CD4-positive, alpha-beta T cell (primary cell): ENCODE measurements around the gene SLC13A4. TPM values are rescaled to one million over a fixed set of nuclear protein-coding genes. Genes with fewer than 3 reads are reported as not detected.

ENCODE experiments used
- ATAC-seq: fragments of 200-7000 bp; cut with Tn5 transposase; one replicate; pipeline ENCODE4 v1.10.0; 2022; ENCODE audit warnings: mild to moderate bottlenecking; ENCODE audit not compliant: poor library complexity
- CTCF ChIA-PET: fragments of 350-600 bp; sonication (Branson Sonifier 250); formaldehyde crosslinking; loops from one replicate; lab custom pipeline; 2021; ENCODE audit warnings: antibody characterized with exemption, inconsistent platforms; lab: Charles Lee
- POLR2A ChIA-PET: fragments of 350-600 bp; sonication (Branson Sonifier 250); formaldehyde crosslinking; loops from one replicate; lab custom pipeline; 2021; ENCODE audit warnings: antibody characterized with exemption, inconsistent platforms; lab: Charles Lee
- DNase-seq, 14 experiments: peaks; one replicate each; pipeline ENCODE4 v3.0.0-alpha.2; 2013 to 2020; ENCODE audit warnings: mixed read lengths in 2 of 14
- H3K27ac ChIP-seq, 2 donors: one replicate each; pipeline versions ENCODE4 v1.5.1 to v1.7.0; 2013; ENCODE audit warnings: low read length in 2 of 2, low read depth in 1 of 2, mild to moderate bottlenecking in 1 of 2
- H3K27me3 ChIP-seq, 2 experiments: 1 replicate in 1 of 2; 2 replicates in 1 of 2; pipeline versions ENCODE4 v1.6.1 to v1.7.0; 2013; ENCODE audit warnings: low read length in 2 of 2, control low read depth in 1 of 2, mild to moderate bottlenecking in 1 of 2, moderate library complexity in 1 of 2; ENCODE audit not compliant: insufficient read depth in 2 of 2, control insufficient read depth in 1 of 2
- H3K36me3 ChIP-seq: one replicate; pipeline ENCODE4 v1.6.1; 2013; ENCODE audit warnings: low read length, control low read depth; ENCODE audit not compliant: insufficient read depth
- H3K4me1 ChIP-seq: one replicate; pipeline ENCODE4 v1.6.1; 2013; ENCODE audit warnings: low read length, control low read depth; ENCODE audit not compliant: insufficient read depth
- H3K4me3 ChIP-seq: one replicate; pipeline ENCODE4 v1.5.1; 2013; ENCODE audit warnings: mild to moderate bottlenecking, low read length, moderate library complexity
- H3K9me3 ChIP-seq, 2 experiments: 1 replicate in 1 of 2; 2 replicates in 1 of 2; pipeline versions ENCODE4 v1.6.1 to v1.7.0; 2013; ENCODE audit warnings: low read length in 2 of 2, mild to moderate bottlenecking in 2 of 2, control low read depth in 1 of 2, moderate library complexity in 1 of 2; ENCODE audit not compliant: control insufficient read depth in 1 of 2, insufficient read depth in 1 of 2
- H3K27ac Mint-ChIP-seq: one replicate; pipeline ENCODE4 v1.8.0; 2020; ENCODE audit warnings: mixed read lengths
- H3K27me3 Mint-ChIP-seq: one replicate; pipeline ENCODE4 v1.8.0; 2021; ENCODE audit warnings: mixed read lengths
- H3K36me3 Mint-ChIP-seq: one replicate; pipeline ENCODE4 v1.8.0; 2021; ENCODE audit warnings: low read depth, mixed read lengths
- H3K4me1 Mint-ChIP-seq: one replicate; pipeline ENCODE4 v1.8.0; 2021; ENCODE audit warnings: low read depth, mixed read lengths
- H3K4me3 Mint-ChIP-seq: one replicate; pipeline ENCODE4 v1.8.0; 2020; ENCODE audit warnings: mild to moderate bottlenecking, mixed read lengths
- H3K9me3 Mint-ChIP-seq: one replicate; pipeline ENCODE4 v1.8.0; 2020; ENCODE audit warnings: mixed read lengths
- CTCF ChIP-seq: fragments of 200-600 bp; IDR thresholded peaks from one replicate; pipeline ENCODE4 v1.8.0; 2022; ENCODE audit warnings: antibody characterized with exemption, mild to moderate bottlenecking
- intact Hi-C, 2 experiments: fragments of 100-400 bp; cut with DNase I in 1 of 2; cut with micrococcal nuclease in 1 of 2; formaldehyde crosslinking; loops; one replicate each; pipeline versions ENCODE4 v1.15.1 to v1.9.0; 2023 to 2025; cut with DNase I, micrococcal nuclease
- total RNA-seq, 174 experiments: library from RNA in 2 of 174; stranded (reverse) in 2 of 174; gene quantifications; one replicate each; pipeline ENCODE4 v1.2.3 and lab custom pipeline; 2021 to 2026

The SLC13A4 gene
- total RNA-seq, 2 experiments from 2014 or later: not detected

GRCh38 chr7:135681762-135682161, 46.2 kb downstream of the SLC13A4 start:
- no peak overlapping the region for H3K4me3 Mint-ChIP-seq

GRCh38 chr7:135678612-135679575, 49.1 kb downstream of the SLC13A4 start:
- ChIA-PET POLR2A (no interaction called here), CTCF (interaction anchor here (1.4 kb wide), 1 partner anchor 34 kb away, joined by 3 read pairs; no protein-coding TSS in a partner anchor)
- ATAC-seq: no peak
- Histone ChIP-seq H3K4me1 (no peaks in the 10 kb centered on the region), H3K36me3 (peaks cover 37% of the 10 kb centered on the region), H3K27me3 (no peaks in the 10 kb centered on the region), H3K27ac (no peak overlapping the region), H3K4me3 (no peak overlapping the region), H3K9me3 (no peaks in the 10 kb centered on the region)
- Mint-ChIP-seq H3K27ac (no peak overlapping the region), H3K4me1 (no peaks in the 10 kb centered on the region), H3K9me3 (no peaks in the 10 kb centered on the region), H3K36me3 (peaks cover 52% of the 10 kb centered on the region), H3K4me3 (no peak overlapping the region), H3K27me3 (no peaks in the 10 kb centered on the region)
- no peak for DNase-seq
- intact Hi-C loops: no loop called here
- no peak for TF ChIP-seq CTCF

More at GRCh38 chr7:135681762-135682161, 46.2 kb downstream of the SLC13A4 start:
- Histone ChIP-seq H3K36me3 (peaks cover 13% of the 10 kb centered on the region), H3K4me1 (no peaks in the 10 kb centered on the region), H3K4me3 (no peak overlapping the region), H3K27ac (no peak overlapping the region), H3K9me3 (no peaks in the 10 kb centered on the region), H3K27me3 (no peaks in the 10 kb centered on the region)
- intact Hi-C loops: no loop called here
- H3K27ac Mint-ChIP-seq: no peak overlapping the region
- no peak for TF ChIP-seq CTCF
- no peaks in the 10 kb centered on the region for H3K4me1 Mint-ChIP-seq
- no peak for ATAC-seq
- no peaks in the 10 kb centered on the region for H3K9me3 Mint-ChIP-seq
- peaks cover 38% of the 10 kb centered on the region for H3K36me3 Mint-ChIP-seq
- CTCF ChIA-PET: no interaction called here
- POLR2A ChIA-PET: no interaction called here
- no peak for DNase-seq
- no peaks in the 10 kb centered on the region for H3K27me3 Mint-ChIP-seq

- CTCF ChIA-PET: interaction anchor here (0.9 to 2.8 kb wide), 2 partner anchors 11 to 340 kb away, joined by 3 to 11 read pairs; partner anchors contain the start of gene STMP1
- H3K4me1 Mint-ChIP-seq: peaks cover 36% of the 10 kb centered on the region
- H3K27me3 ChIP-seq: no peaks in the 10 kb centered on the region
- H3K4me3 ChIP-seq: no peak overlapping the region
- H3K27ac Mint-ChIP-seq: no peak overlapping the region
- H3K4me1 ChIP-seq: no peaks in the 10 kb centered on the region
- POLR2A ChIA-PET: interaction anchor here (1.2 to 1.7 kb wide), 2 partner anchors 11 kb away, joined by 3 to 5 read pairs; partner anchors contain the start of gene STMP1
- H3K4me3 Mint-ChIP-seq: no peak overlapping the region
- TF ChIP-seq CTCF: no peak
- H3K9me3 Mint-ChIP-seq: no peaks in the 10 kb centered on the region
- no peak overlapping the region for H3K27ac ChIP-seq
- no peaks in the 10 kb centered on the region for H3K9me3 ChIP-seq
- H3K36me3 ChIP-seq: peaks cover 40% of the 10 kb centered on the region
- intact Hi-C loops: loop anchor here (5.0 kb wide), 1 partner anchor 334 kb away; no protein-coding TSS in a partner anchor
- DNase-seq (no peak), ATAC-seq (no peak)
- no peaks in the 10 kb centered on the region for H3K27me3 Mint-ChIP-seq
- peaks cover 62% of the 10 kb centered on the region for H3K36me3 Mint-ChIP-seq
Observed at GRCh38 chr7:135673360-135673706, 54.7 kb downstream of the SLC13A4 start.
